ENCODE results near the gene TBC1D22A.

DNA sequence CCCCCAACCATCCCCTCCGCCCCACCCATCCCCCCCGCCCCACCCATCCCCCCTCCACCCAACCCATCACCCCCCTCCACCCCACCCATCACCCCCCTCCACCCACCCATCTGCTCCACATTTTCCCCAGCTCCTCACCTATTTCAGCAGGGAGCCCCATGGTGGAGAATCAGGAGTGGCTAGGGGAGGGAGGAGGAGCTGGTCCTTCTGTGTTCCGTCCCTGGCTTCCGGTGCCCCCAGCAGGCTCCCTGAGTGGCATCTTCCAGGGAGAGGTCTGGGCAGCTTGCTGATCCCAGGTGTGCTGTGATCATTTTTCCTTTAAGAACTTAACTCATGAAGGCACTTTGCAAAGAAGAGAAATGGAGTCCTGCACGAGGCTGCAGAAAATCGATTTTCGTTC is 365.8 kb downstream of the TBC1D22A start:
- TF ChIP-seq, protein P1, sequence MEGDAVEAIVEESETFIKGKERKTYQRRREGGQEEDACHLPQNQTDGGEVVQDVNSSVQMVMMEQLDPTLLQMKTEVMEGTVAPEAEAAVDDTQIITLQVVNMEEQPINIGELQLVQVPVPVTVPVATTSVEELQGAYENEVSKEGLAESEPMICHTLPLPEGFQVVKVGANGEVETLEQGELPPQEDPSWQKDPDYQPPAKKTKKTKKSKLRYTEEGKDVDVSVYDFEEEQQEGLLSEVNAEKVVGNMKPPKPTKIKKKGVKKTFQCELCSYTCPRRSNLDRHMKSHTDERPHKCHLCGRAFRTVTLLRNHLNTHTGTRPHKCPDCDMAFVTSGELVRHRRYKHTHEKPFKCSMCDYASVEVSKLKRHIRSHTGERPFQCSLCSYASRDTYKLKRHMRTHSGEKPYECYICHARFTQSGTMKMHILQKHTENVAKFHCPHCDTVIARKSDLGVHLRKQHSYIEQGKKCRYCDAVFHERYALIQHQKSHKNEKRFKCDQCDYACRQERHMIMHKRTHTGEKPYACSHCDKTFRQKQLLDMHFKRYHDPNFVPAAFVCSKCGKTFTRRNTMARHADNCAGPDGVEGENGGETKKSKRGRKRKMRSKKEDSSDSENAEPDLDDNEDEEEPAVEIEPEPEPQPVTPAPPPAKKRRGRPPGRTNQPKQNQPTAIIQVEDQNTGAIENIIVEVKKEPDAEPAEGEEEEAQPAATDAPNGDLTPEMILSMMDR (IDR thresholded peaks at IDR 0.05): no peak
- no peak for TF ChIP-seq POLR2A (IDR thresholded peaks at IDR 0.05)
- no peak for TF ChIP-seq EP300 (IDR thresholded peaks at IDR 0.05)

Data from ovary (tissue), 3 donors.